H9 (cell line): ENCODE results near the gene RAB3A. TPM values are rescaled to one million over a fixed set of nuclear protein-coding genes. Genes with fewer than 3 reads are reported as not detected.

ENCODE experiments used
- DNase-seq: peaks from one replicate; pipeline ENCODE4 v3.0.0-alpha.2; 2017
- H2AFZ ChIP-seq: one replicate; pipeline ENCODE4 v1.6.1; 2013; ENCODE audit warnings: mild to moderate bottlenecking, low read length, control low read depth, moderate library complexity
- H2AK5ac ChIP-seq: 2 replicates; pipeline ENCODE4 v1.6.1; 2013; ENCODE audit warnings: low read length, control low read depth, mixed read lengths; ENCODE audit not compliant: insufficient read length
- H2BK120ac ChIP-seq: one replicate; pipeline ENCODE4 v1.6.1; 2013; ENCODE audit warnings: low read depth, mild to moderate bottlenecking, low read length, control low read depth, inconsistent platforms; ENCODE audit not compliant: poor library complexity, severe bottlenecking
- H2BK12ac ChIP-seq: 2 replicates; pipeline ENCODE4 v1.6.1; 2013; ENCODE audit warnings: low read length, control low read depth, mixed read lengths, low read depth; ENCODE audit not compliant: insufficient read length
- H2BK15ac ChIP-seq: 2 replicates; pipeline ENCODE4 v1.6.1; 2013; ENCODE audit warnings: low read depth, low read length, control low read depth
- H2BK20ac ChIP-seq: one replicate; pipeline ENCODE4 v1.6.1; 2013; ENCODE audit warnings: low read depth, mild to moderate bottlenecking, low read length, control low read depth, inconsistent platforms; ENCODE audit not compliant: poor library complexity, severe bottlenecking
- H2BK5ac ChIP-seq: 2 replicates; pipeline ENCODE4 v1.6.1; 2013; ENCODE audit warnings: low read length, control low read depth, mixed read lengths; ENCODE audit not compliant: insufficient read length
- H3K14ac ChIP-seq: 2 replicates; pipeline ENCODE4 v1.6.1; 2013; ENCODE audit warnings: low read length, control low read depth; ENCODE audit not compliant: insufficient read depth
- H3K18ac ChIP-seq: 2 replicates; pipeline ENCODE4 v1.6.1; 2013; ENCODE audit warnings: low read depth, mild to moderate bottlenecking, mixed read lengths, low read length, control low read depth; ENCODE audit not compliant: insufficient read length
- H3K23ac ChIP-seq: 2 replicates; pipeline ENCODE4 v1.6.1; 2013; ENCODE audit warnings: low read length, control low read depth, mixed read lengths, low read depth; ENCODE audit not compliant: insufficient read length
- H3K23me2 ChIP-seq: 2 replicates; pipeline ENCODE4 v1.6.1; 2013; ENCODE audit warnings: low read depth, mild to moderate bottlenecking, mixed read lengths, low read length, control low read depth; ENCODE audit not compliant: insufficient read length, poor library complexity, severe bottlenecking
- H3K27ac ChIP-seq: 2 replicates; pipeline ENCODE4 v1.5.1; 2013; ENCODE audit warnings: low read length, control low read depth, mixed read lengths, low read depth; ENCODE audit not compliant: insufficient read length
- H3K27me3 ChIP-seq: 2 replicates; pipeline ENCODE4 v1.6.1; 2013; ENCODE audit warnings: low read length, control low read depth, inconsistent platforms; ENCODE audit not compliant: insufficient read depth
- H3K4ac ChIP-seq: 2 replicates; pipeline ENCODE4 v1.6.1; 2013; ENCODE audit warnings: low read depth, mild to moderate bottlenecking, control low read depth, inconsistent platforms, low read length, moderate library complexity
- H3K4me1 ChIP-seq: 2 replicates; pipeline ENCODE4 v1.6.1; 2013; ENCODE audit warnings: low read length, control low read depth, inconsistent platforms; ENCODE audit not compliant: insufficient read depth
- H3K4me2 ChIP-seq: 2 replicates; pipeline ENCODE4 v1.6.1; 2013; ENCODE audit warnings: low read length, control low read depth, mixed read lengths; ENCODE audit not compliant: insufficient read length, insufficient read depth
- H3K56ac ChIP-seq: 2 replicates; pipeline ENCODE4 v1.6.1; 2013; ENCODE audit warnings: low read depth, mild to moderate bottlenecking, mixed read lengths, low read length, control low read depth; ENCODE audit not compliant: insufficient read length
- H3K79me1 ChIP-seq: 2 replicates; pipeline ENCODE4 v1.6.1; 2013; ENCODE audit warnings: low read depth, mild to moderate bottlenecking, moderate library complexity, low read length, control low read depth, inconsistent platforms; ENCODE audit not compliant: insufficient read depth, poor library complexity, severe bottlenecking
- H3K79me2 ChIP-seq: 2 replicates; pipeline ENCODE4 v1.6.1; 2013; ENCODE audit warnings: low read length, control low read depth, inconsistent platforms; ENCODE audit not compliant: insufficient read depth
- H3K9ac ChIP-seq: 2 replicates; pipeline ENCODE4 v1.6.1; 2013; ENCODE audit warnings: low read length, control low read depth, mixed read lengths; ENCODE audit not compliant: insufficient read length; ENCODE audit errors: extremely low read depth
- H3K9me3 ChIP-seq: one replicate; pipeline ENCODE4 v1.6.1; 2013; ENCODE audit warnings: low read depth, low read length, inconsistent platforms; ENCODE audit not compliant: control insufficient read depth
- H3T11ph ChIP-seq: one replicate; pipeline ENCODE4 v1.6.1; 2013; ENCODE audit warnings: mild to moderate bottlenecking, low read length, control low read depth, inconsistent platforms
- H4K20me1 ChIP-seq: one replicate; pipeline ENCODE4 v1.6.1; 2013; ENCODE audit not compliant: control insufficient read depth, insufficient read length, insufficient read depth
- H4K5ac ChIP-seq: 2 replicates; pipeline ENCODE4 v1.6.1; 2013; ENCODE audit warnings: low read depth, mild to moderate bottlenecking, mixed read lengths, low read length, control low read depth; ENCODE audit not compliant: insufficient read length
- H4K8ac ChIP-seq: replicated peaks from 2 replicates; pipeline ENCODE4 v1.6.1; 2013; ENCODE audit warnings: low read length, control low read depth, mixed read lengths, low read depth; ENCODE audit not compliant: insufficient read length
- H4K91ac ChIP-seq: 2 replicates; pipeline ENCODE4 v1.6.1; 2013; ENCODE audit warnings: low read depth, mild to moderate bottlenecking, moderate library complexity, mixed read lengths, low read length, control low read depth; ENCODE audit not compliant: insufficient read length
- H3K27ac Mint-ChIP-seq, 3 experiments: 2 replicates in 2 of 3; 3 replicates in 1 of 3; pipeline ENCODE4 v1.8.0; 2020 to 2021; ENCODE audit warnings: mixed read lengths in 3 of 3, mild to moderate bottlenecking in 1 of 3, moderate library complexity in 1 of 3
- H3K27me3 Mint-ChIP-seq: 2 replicates; pipeline ENCODE4 v1.8.0; 2021; ENCODE audit warnings: low read depth, mild to moderate bottlenecking, moderate library complexity, mixed read lengths
- H3K36me3 Mint-ChIP-seq, 3 experiments: 2 replicates in 2 of 3; 3 replicates in 1 of 3; pipeline ENCODE4 v1.8.0; 2020 to 2021; ENCODE audit warnings: low read depth in 3 of 3, mixed read lengths in 3 of 3; ENCODE audit not compliant: insufficient read depth in 1 of 3
- H3K4me1 Mint-ChIP-seq, 2 experiments: 2 replicates each; pipeline ENCODE4 v1.8.0; 2020; ENCODE audit warnings: mixed read lengths in 2 of 2
- H3K4me3 Mint-ChIP-seq, 2 experiments: 2 replicates in 1 of 2; 3 replicates in 1 of 2; pipeline ENCODE4 v1.8.0; 2020 to 2021; ENCODE audit warnings: mild to moderate bottlenecking in 2 of 2, mixed read lengths in 2 of 2, moderate library complexity in 1 of 2
- H3K9me3 Mint-ChIP-seq, 2 experiments: 2 replicates in 1 of 2; 3 replicates in 1 of 2; pipeline ENCODE4 v1.8.0; 2020; ENCODE audit warnings: mild to moderate bottlenecking in 2 of 2, mixed read lengths in 2 of 2, moderate library complexity in 1 of 2
- CTCF ChIP-seq: fragments of 200-600 bp; sonication (generic); conservative IDR thresholded peaks from 3 replicates; pipeline ENCODE4 v1.8.0; 2021; ENCODE audit warnings: antibody characterized with exemption, mild to moderate bottlenecking
- WGBS: extraction: QIAGEN DNeasy Blood & Tissue Kit; methylation state at CpG from one replicate; pipeline ENCODE4 v1.1.7; 2013; ENCODE audit warnings: missing lambda C conversion rate, low lambda C conversion rate, mixed read lengths; ENCODE audit not compliant: insufficient read length; ENCODE audit errors: extremely low coverage; 5-methylcytosine and 5-hydroxymethylcytosine counted together
- total RNA-seq: library from RNA; stranded (reverse); gene quantifications from 2 replicates; pipeline ENCODE4 v1.2.1, GENCODE V29; 2021

RAB3A gene
- total RNA-seq, 1 experiment from 2014 or later = 6.8 TPM

- Mint-ChIP-seq H3K4me1 (peaks cover 39 to 48% of the 10 kb centered on the region in 2 experiments), H3K4me3 (no peak overlapping the region; a peak in 1 of 5 replicates), H3K27ac (no peak overlapping the region; a peak in 1 of 7 replicates), H3K27me3 (peaks cover 34% of the 10 kb centered on the region), H3K9me3 (peaks cover 0 to 2% of the 10 kb centered on the region in 2 experiments; a peak in 2 of 5 replicates), H3K36me3 (no peaks in the 10 kb centered on the region; a peak in 1 of 7 replicates)
- no peak overlapping the region for H3K56ac ChIP-seq
- H2BK5ac ChIP-seq = no peak overlapping the region
- H2AFZ ChIP-seq = no peak overlapping the region
- H2AK5ac ChIP-seq = no peak overlapping the region
- no peaks in the 10 kb centered on the region; the same call in 1 of the 2 replicates for H3K4me1 ChIP-seq
- H3K4me2 ChIP-seq = no peak overlapping the region
- H3K27ac ChIP-seq = no peak overlapping the region
- no peak overlapping the region for H3K18ac ChIP-seq
- no peak for TF ChIP-seq CTCF
- no peaks in the 10 kb centered on the region for H3K79me2 ChIP-seq
- H3K79me1 ChIP-seq = no peaks in the 10 kb centered on the region
- H3K14ac ChIP-seq = no peak overlapping the region; the same call in 1 of the 2 replicates
- H2BK120ac ChIP-seq = no peak overlapping the region
- no CpG with 5 or more reads among the region's 6 CpGs for WGBS
- no peak overlapping the region for H4K5ac ChIP-seq
- no peak overlapping the region for H3K4ac ChIP-seq
- no peak overlapping the region for H3K9ac ChIP-seq
- peaks cover 10% of the 10 kb centered on the region for H3K23me2 ChIP-seq
- H4K8ac ChIP-seq = no peak overlapping the region
- no peaks in the 10 kb centered on the region for H4K20me1 ChIP-seq
- no peak overlapping the region for H2BK15ac ChIP-seq
- no peak overlapping the region for H2BK12ac ChIP-seq
- H3T11ph ChIP-seq = no peak overlapping the region
- H4K91ac ChIP-seq = no peak overlapping the region
- no peak for DNase-seq
- no peak overlapping the region for H3K23ac ChIP-seq
- no peaks in the 10 kb centered on the region for H3K9me3 ChIP-seq
- H2BK20ac ChIP-seq = no peak overlapping the region
- peaks cover 2% of the 10 kb centered on the region; the same call in 1 of the 2 replicates for H3K27me3 ChIP-seq
Observed at GRCh38 chr19:18227781-18228271, 24.0 kb upstream of the RAB3A start.
